HepG2 (cell line): ENCODE results near the gene ENPP1. TPM values are rescaled to one million over a fixed set of nuclear protein-coding genes. Genes with fewer than 3 reads are reported as not detected.

Experiments used
- CEBPG ChIP-seq: IDR thresholded peaks from 2 replicates; pipeline ENCODE4 v1.6.1; 2016
- CREB1 ChIP-seq, 2 experiments: fragments of 450-650 bp in 1 of 2; IDR thresholded peaks; 2 replicates each; pipeline ENCODE4 v1.6.1; 2016 to 2017; ENCODE audit warnings: control low read depth in 1 of 2, mild to moderate bottlenecking in 1 of 2, missing compliant biosample characterization in 1 of 2, missing genetic modification characterization in 1 of 2
- GFI1 ChIP-seq: sonication (generic); formaldehyde crosslinking; IDR thresholded peaks from 2 replicates; pipeline ENCODE4 v1.5.0; 2020; ENCODE audit warnings: missing genetic modification reagents, mild to moderate bottlenecking, borderline replicate concordance
- KAT7 ChIP-seq: IDR thresholded peaks from 2 replicates; pipeline ENCODE4 v1.6.1; 2018; ENCODE audit warnings: borderline replicate concordance, missing compliant biosample characterization
- MAFF ChIP-seq: IDR thresholded peaks from 2 replicates; pipeline ENCODE4 v1.6.1; 2011; ENCODE audit warnings: low read depth, low read length, improper control_type of control experiment
- MED13 ChIP-seq: sonication (generic); formaldehyde crosslinking; IDR thresholded peaks from 2 replicates; pipeline ENCODE4 v1.5.0; 2020; ENCODE audit warnings: missing genetic modification reagents
- PHF21A ChIP-seq: sonication (generic); formaldehyde crosslinking; IDR thresholded peaks from 2 replicates; pipeline ENCODE4 v1.5.0; 2020; ENCODE audit warnings: mild to moderate bottlenecking, missing genetic modification reagents
- RBFOX2 ChIP-seq: fragments of 200-400 bp; formaldehyde crosslinking; IDR thresholded peaks from 2 replicates; pipeline ENCODE4 v1.6.1; 2017; ENCODE audit warnings: low read depth, mild to moderate bottlenecking, low read length
- RFXANK ChIP-seq: IDR thresholded peaks from 2 replicates; pipeline ENCODE4 v1.6.1; 2016
- SMAD3 ChIP-seq: sonication (generic); formaldehyde crosslinking; IDR thresholded peaks from 2 replicates; pipeline ENCODE4 v1.4.0; 2020; ENCODE audit warnings: missing genetic modification reagents
- ZBTB42 ChIP-seq: sonication (generic); formaldehyde crosslinking; IDR thresholded peaks from 2 replicates; pipeline ENCODE4 v1.5.0; 2020; ENCODE audit warnings: mild to moderate bottlenecking, missing genetic modification reagents
- ZNF550 ChIP-seq: sonication (generic); formaldehyde crosslinking; IDR thresholded peaks from 2 replicates; pipeline ENCODE4 v1.4.0; 2020; ENCODE audit warnings: mild to moderate bottlenecking, missing genetic modification reagents, borderline replicate concordance
- ZNF724P ChIP-seq: sonication (generic); formaldehyde crosslinking; IDR thresholded peaks from 2 replicates; pipeline ENCODE4 v1.8.0; 2022; ENCODE audit warnings: missing genetic modification reagents, borderline replicate concordance
- ZSCAN29 ChIP-seq: sonication (generic); formaldehyde crosslinking; conservative IDR thresholded peaks from 2 replicates; pipeline ENCODE4 v1.4.0; 2020; ENCODE audit warnings: mild to moderate bottlenecking, missing genetic modification reagents
- polyA plus RNA-seq, 8 experiments: library from polyadenylated mRNA; depleted of rRNA in 3 of 8; stranded (reverse) in 7 of 8; unstranded in 1 of 8; fragments of >200 nt; fragmentation: Illumina TruSeq in 4 of 8; extraction: Trizol in 4 of 8; gene quantifications; 2 replicates each; pipeline versions ENCODE4 v1.2.1 to v1.2.3, GENCODE V29; 2011 to 2016; ENCODE audit warnings: low read depth in 4 of 8, missing spikeins in 1 of 8, mixed read lengths in 1 of 8; ENCODE audit not compliant: insufficient read depth in 1 of 8
- total RNA-seq, 5 experiments: library from RNA; depleted of rRNA; stranded (reverse); fragments of >200 nt; fragmentation: Illumina TruSeq; extraction: Trizol; gene quantifications; 2 replicates each; pipeline ENCODE4 v1.2.3, GENCODE V29; 2016; ENCODE audit warnings: low read depth in 1 of 5
- TF ChIP-seq, protein P1 (sequence below): IDR thresholded peaks from 2 replicates; pipeline ENCODE4 v1.4.0; 2020; ENCODE audit warnings: mild to moderate bottlenecking, missing genetic modification reagents
- TF ChIP-seq, protein P2 (sequence below): sonication (generic); formaldehyde crosslinking; IDR thresholded peaks from 2 replicates; pipeline ENCODE4 v1.5.1; 2020; ENCODE audit warnings: mild to moderate bottlenecking, moderate library complexity, missing genetic modification reagents
- TF ChIP-seq, protein P3 (sequence below): IDR thresholded peaks from 2 replicates; pipeline ENCODE4 v1.6.1; 2016
- TF ChIP-seq, protein P4 (sequence below): sonication (generic); formaldehyde crosslinking; IDR thresholded peaks from 2 replicates; pipeline ENCODE4 v1.4.0; 2020; ENCODE audit warnings: missing genetic modification reagents

Gene ENPP1
- total and polyA plus RNA-seq, 2 of the 13 experiments (the other 11 are each of a cell fraction or from before 2014, with no cell fraction given), result 56.5 to 160 TPM

DNA sequence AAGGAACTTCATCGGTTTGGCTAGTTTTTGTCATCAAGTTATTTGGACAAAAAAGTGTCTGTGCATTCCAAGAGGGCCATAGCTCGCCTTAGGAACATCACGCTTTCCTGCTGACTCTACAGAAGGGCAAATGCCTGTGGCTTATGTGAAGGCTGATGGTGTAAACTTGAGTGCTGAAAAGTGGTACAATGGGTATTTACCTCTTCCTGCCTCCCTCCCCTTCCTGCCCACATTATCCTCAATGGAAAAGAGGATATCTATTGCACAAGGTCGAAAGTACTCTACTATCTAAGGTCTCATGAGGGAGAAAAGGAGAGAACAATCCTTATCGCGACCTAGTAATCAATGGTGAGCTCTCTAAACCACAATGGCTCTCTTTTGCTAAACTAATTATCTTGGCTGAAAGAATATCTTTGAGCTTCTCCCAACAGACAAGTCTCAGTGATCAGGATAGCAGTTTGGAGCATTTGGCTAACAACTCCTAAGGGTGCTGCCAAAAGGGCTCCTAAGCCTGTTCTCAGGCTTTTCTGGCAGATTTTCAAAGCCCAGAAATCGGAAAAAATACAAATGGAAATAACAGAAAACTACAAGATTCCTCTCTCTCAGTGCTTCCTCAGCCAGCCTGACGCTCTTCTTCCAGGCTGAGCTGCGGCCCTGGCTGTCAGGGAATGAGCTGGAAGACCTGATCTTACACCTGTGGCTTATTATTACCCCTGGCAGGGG is 42.6 kb upstream of the ENPP1 start (continued):
- TF ChIP-seq, protein P1, sequence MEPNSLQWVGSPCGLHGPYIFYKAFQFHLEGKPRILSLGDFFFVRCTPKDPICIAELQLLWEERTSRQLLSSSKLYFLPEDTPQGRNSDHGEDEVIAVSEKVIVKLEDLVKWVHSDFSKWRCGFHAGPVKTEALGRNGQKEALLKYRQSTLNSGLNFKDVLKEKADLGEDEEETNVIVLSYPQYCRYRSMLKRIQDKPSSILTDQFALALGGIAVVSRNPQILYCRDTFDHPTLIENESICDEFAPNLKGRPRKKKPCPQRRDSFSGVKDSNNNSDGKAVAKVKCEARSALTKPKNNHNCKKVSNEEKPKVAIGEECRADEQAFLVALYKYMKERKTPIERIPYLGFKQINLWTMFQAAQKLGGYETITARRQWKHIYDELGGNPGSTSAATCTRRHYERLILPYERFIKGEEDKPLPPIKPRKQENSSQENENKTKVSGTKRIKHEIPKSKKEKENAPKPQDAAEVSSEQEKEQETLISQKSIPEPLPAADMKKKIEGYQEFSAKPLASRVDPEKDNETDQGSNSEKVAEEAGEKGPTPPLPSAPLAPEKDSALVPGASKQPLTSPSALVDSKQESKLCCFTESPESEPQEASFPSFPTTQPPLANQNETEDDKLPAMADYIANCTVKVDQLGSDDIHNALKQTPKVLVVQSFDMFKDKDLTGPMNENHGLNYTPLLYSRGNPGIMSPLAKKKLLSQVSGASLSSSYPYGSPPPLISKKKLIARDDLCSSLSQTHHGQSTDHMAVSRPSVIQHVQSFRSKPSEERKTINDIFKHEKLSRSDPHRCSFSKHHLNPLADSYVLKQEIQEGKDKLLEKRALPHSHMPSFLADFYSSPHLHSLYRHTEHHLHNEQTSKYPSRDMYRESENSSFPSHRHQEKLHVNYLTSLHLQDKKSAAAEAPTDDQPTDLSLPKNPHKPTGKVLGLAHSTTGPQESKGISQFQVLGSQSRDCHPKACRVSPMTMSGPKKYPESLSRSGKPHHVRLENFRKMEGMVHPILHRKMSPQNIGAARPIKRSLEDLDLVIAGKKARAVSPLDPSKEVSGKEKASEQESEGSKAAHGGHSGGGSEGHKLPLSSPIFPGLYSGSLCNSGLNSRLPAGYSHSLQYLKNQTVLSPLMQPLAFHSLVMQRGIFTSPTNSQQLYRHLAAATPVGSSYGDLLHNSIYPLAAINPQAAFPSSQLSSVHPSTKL, result peak; percentile 86
- TF ChIP-seq GFI1 (CRISPR knock-in tag) (peak; percentile 63; the same call in 1 of the 2 replicates), SMAD3 (0 out of 2 replicates have a peak, but pooled peaks have one; percentile 42), RBFOX2 (peak; percentile 61), KAT7 (CRISPR knock-in tag) (peak; percentile 62; the same call in 1 of the 2 replicates), RFXANK (CRISPR knock-in tag) (0 out of 2 replicates have a peak, but pooled peaks have one; percentile 20), ZSCAN29 (CRISPR knock-in tag) (0 out of 2 replicates have a peak, but pooled peaks have one; percentile 70), MED13 (CRISPR knock-in tag) (peak; percentile 35; the same call in 1 of the 2 replicates), CREB1 (IDR thresholded peaks at IDR 0.05) (no peak), CREB1 (CRISPR knock-in tag; IDR thresholded peaks at IDR 0.05) (peak; percentile 60), PHF21A (peak; percentile 68), ZNF724P (CRISPR knock-in tag) (no peak), ZBTB42 (CRISPR knock-in tag) (0 out of 2 replicates have a peak, but pooled peaks have one; percentile 9), MAFF (peak; percentile 57; the same call in 1 of the 2 replicates), ZNF550 (CRISPR knock-in tag) (no peak), CEBPG (CRISPR knock-in tag) (peak; percentile 94)
- TF ChIP-seq, protein P2, sequence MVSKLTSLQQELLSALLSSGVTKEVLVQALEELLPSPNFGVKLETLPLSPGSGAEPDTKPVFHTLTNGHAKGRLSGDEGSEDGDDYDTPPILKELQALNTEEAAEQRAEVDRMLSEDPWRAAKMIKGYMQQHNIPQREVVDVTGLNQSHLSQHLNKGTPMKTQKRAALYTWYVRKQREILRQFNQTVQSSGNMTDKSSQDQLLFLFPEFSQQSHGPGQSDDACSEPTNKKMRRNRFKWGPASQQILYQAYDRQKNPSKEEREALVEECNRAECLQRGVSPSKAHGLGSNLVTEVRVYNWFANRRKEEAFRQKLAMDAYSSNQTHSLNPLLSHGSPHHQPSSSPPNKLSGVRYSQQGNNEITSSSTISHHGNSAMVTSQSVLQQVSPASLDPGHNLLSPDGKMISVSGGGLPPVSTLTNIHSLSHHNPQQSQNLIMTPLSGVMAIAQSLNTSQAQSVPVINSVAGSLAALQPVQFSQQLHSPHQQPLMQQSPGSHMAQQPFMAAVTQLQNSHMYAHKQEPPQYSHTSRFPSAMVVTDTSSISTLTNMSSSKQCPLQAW (CRISPR knock-in tag), result peak; percentile 29; the same call in 1 of the 2 replicates
- TF ChIP-seq, protein P3, sequence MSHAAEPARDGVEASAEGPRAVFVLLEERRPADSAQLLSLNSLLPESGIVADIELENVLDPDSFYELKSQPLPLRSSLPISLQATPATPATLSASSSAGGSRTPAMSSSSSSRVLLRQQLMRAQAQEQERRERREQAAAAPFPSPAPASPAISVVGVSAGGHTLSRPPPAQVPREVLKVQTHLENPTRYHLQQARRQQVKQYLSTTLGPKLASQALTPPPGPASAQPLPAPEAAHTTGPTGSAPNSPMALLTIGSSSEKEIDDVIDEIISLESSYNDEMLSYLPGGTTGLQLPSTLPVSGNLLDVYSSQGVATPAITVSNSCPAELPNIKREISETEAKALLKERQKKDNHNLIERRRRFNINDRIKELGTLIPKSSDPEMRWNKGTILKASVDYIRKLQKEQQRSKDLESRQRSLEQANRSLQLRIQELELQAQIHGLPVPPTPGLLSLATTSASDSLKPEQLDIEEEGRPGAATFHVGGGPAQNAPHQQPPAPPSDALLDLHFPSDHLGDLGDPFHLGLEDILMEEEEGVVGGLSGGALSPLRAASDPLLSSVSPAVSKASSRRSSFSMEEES (CRISPR knock-in tag), result peak; percentile 61; the same call in 1 of the 2 replicates
- TF ChIP-seq, protein P4, sequence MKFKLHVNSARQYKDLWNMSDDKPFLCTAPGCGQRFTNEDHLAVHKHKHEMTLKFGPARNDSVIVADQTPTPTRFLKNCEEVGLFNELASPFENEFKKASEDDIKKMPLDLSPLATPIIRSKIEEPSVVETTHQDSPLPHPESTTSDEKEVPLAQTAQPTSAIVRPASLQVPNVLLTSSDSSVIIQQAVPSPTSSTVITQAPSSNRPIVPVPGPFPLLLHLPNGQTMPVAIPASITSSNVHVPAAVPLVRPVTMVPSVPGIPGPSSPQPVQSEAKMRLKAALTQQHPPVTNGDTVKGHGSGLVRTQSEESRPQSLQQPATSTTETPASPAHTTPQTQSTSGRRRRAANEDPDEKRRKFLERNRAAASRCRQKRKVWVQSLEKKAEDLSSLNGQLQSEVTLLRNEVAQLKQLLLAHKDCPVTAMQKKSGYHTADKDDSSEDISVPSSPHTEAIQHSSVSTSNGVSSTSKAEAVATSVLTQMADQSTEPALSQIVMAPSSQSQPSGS (CRISPR knock-in tag), result 0 out of 2 replicates have a peak, but pooled peaks have one; percentile 19
